Measurements from ENCODE around the gene SH3D19. TPM values are rescaled to one million over a fixed set of nuclear protein-coding genes. Genes with fewer than 3 reads are reported as not detected.

Gene SH3D19
- total and polyA plus RNA-seq, 2 of the 4 experiments (the other 2 are of a cell fraction), result 14.4 to 27.2 TPM

GRCh38 chr4:151110236-151110635, 215.2 kb downstream of the SH3D19 start:
- no peak overlapping the region for H2BK15ac ChIP-seq (ENCODE audit: low read depth, low read length)
- no peaks in the 10 kb centered on the region; a peak in 1 of 4 replicates for H3K79me1 ChIP-seq (ENCODE audit: low read depth in 1 of 2, low read length in 2 of 2)
- H3K36me3 ChIP-seq (ENCODE audit: control insufficient read depth, insufficient read depth, low read length), result peaks cover 17% of the 10 kb centered on the region
- DNase-seq (no peak), ATAC-seq (ENCODE audit: low read depth) (no peak)
- H4K20me1 ChIP-seq (ENCODE audit: insufficient read depth, low read length), result peaks cover 7% of the 10 kb centered on the region; the same call in 1 of the 2 replicates
- H2AK5ac ChIP-seq (ENCODE audit: low read depth, low read length), result no peak overlapping the region
- no peak overlapping the region for H3K27ac ChIP-seq (ENCODE audit: insufficient read depth, low read length)
- no peaks in the 10 kb centered on the region for H3K27me3 ChIP-seq (ENCODE audit: control insufficient read depth, insufficient read depth, low read length)
- no peaks in the 10 kb centered on the region for H3K9me3 ChIP-seq (ENCODE audit: control insufficient read depth, insufficient read depth, low read length)
- TF ChIP-seq POLR2A (IDR thresholded peaks at IDR 0.05; ENCODE audit: low read depth, low read length) (no peak), RAD21 (IDR thresholded peaks at IDR 0.05; ENCODE audit: low read length) (no peak), RFX5 (IDR thresholded peaks at IDR 0.05; ENCODE audit: low read depth, low read length) (no peak), MXI1 (IDR thresholded peaks at IDR 0.05; ENCODE audit: borderline replicate concordance, low read depth, low read length) (no peak), CTCF (conservative IDR thresholded peaks at IDR 0.05; ENCODE audit: low read depth, low read length) (no peak), NFE2L2 (IDR thresholded peaks at IDR 0.05; ENCODE audit: low read depth, low read length) (no peak), RCOR1 (IDR thresholded peaks at IDR 0.05; ENCODE audit: insufficient replicate concordance, low read length) (no peak), SMC3 (IDR thresholded peaks at IDR 0.05; ENCODE audit: low read depth, low read length) (no peak), MAFK (IDR thresholded peaks at IDR 0.05; ENCODE audit: low read depth, low read length) (no peak), USF2 (IDR thresholded peaks at IDR 0.05; ENCODE audit: low read depth, low read length) (no peak), CEBPB (IDR thresholded peaks at IDR 0.05; ENCODE audit: low read depth, low read length) (no peak), BHLHE40 (IDR thresholded peaks at IDR 0.05; ENCODE audit: low read depth, low read length) (no peak)
- no peak overlapping the region for H3K14ac ChIP-seq (replicated peaks; ENCODE audit: low read depth, low read length)
- H3K23ac ChIP-seq (ENCODE audit: low read depth, low read length), result no peak overlapping the region
- H2AK9ac ChIP-seq (replicated peaks; ENCODE audit: low read depth, low read length, poor library complexity), result peak overlapping the region; percentile 62
- H3K56ac ChIP-seq (ENCODE audit: extremely low read depth, insufficient read depth, low read length), result no peak overlapping the region
- H3K9ac ChIP-seq (ENCODE audit: low read depth, low read length), result no peak overlapping the region
- CTCF ChIA-PET, result no interaction called here
- H3K4me2 ChIP-seq (ENCODE audit: low read depth, low read length), result no peak overlapping the region
- no TSS peak for BruUV-seq (replicated peaks)
- no peak overlapping the region for H3K4me3 ChIP-seq (ENCODE audit: insufficient read depth, low read depth, low read length)
- POLR2A ChIA-PET (ENCODE audit: unreplicated experiment), result no interaction called here
- no peak overlapping the region for H4K5ac ChIP-seq (ENCODE audit: low read depth, low read length)
- H3K4ac ChIP-seq (ENCODE audit: low read depth, low read length), result no peak overlapping the region
- in situ Hi-C loops (cut with MboI; ENCODE audit: low sequenced_read_pairs), result loop anchor here (25.0 kb wide), 2 partner anchors 502 to 1277 kb away; no protein-coding TSS in a partner anchor
- H3K4me1 ChIP-seq (ENCODE audit: control insufficient read depth, insufficient read depth, low read length), result peaks cover 6% of the 10 kb centered on the region
- no peak overlapping the region for H2BK5ac ChIP-seq (ENCODE audit: low read depth, low read length, poor library complexity, severe bottlenecking)
- H4K8ac ChIP-seq (ENCODE audit: low read depth in 2 of 2, low read length in 2 of 2), result no peak overlapping the region
- intact Hi-C loops (cut with micrococcal nuclease), result no loop called here
- no peaks in the 10 kb centered on the region; the same call in 1 of the 2 replicates for H3K9me1 ChIP-seq (ENCODE audit: insufficient read depth, low read length)
- dilution Hi-C loops (cut with HindIII; ENCODE audit: low sequenced_read_pairs, unreplicated experiment), result no loop called here
- 100% methylated on average over 1 of the region's 3 CpGs; no CpG with 5 or more reads in 1 of the 2 experiments for WGBS, 2 experiments (ENCODE audit: extremely low coverage in 2 of 2, insufficient read length in 1 of 2)
- H2AFZ ChIP-seq (replicated peaks; ENCODE audit: low read length, poor library complexity), result no peak overlapping the region
- no peak overlapping the region for H2BK120ac ChIP-seq (ENCODE audit: low read depth, low read length)
- no peak overlapping the region for H4K91ac ChIP-seq (ENCODE audit: insufficient read depth, low read depth, low read length)
- no peak overlapping the region for H2BK20ac ChIP-seq (ENCODE audit: low read depth, low read length)
- H3K18ac ChIP-seq (ENCODE audit: low read depth, low read length), result no peak overlapping the region
